ENCODE measurements around the gene GADD45GIP1.
A peak's percentile ranks its signal among the peaks of the same experiment; 100 is the strongest.

The GADD45GIP1 gene

GRCh38 chr19:12956446-12957388, at the start of gene GADD45GIP1:
GADD45GIP1 (minus strand) TSS chr19:12957223; CDS start chr19:12957212, 11 bp downstream.
- peak; percentile 80 for DNase-seq

GRCh38 chr19:13005861-13006370, 48.9 kb upstream of the GADD45GIP1 start:
- no peak for DNase-seq

- no peak for DNase-seq
Measured at GRCh38 chr19:13005253-13005652, 48.2 kb upstream of the GADD45GIP1 start.

GRCh38 chr19:13004273-13004672, 47.2 kb upstream of the GADD45GIP1 start:
- DNase-seq = no peak

GRCh38 chr19:13003081-13003480, 46.1 kb upstream of the GADD45GIP1 start:
- no peak for DNase-seq

- DNase-seq = no peak
Measured at GRCh38 chr19:13002166-13002898, 45.3 kb upstream of the GADD45GIP1 start.

GRCh38 chr19:13001502-13002165, 44.6 kb upstream of the GADD45GIP1 start:
- no peak for DNase-seq

GRCh38 chr19:13001166-13001501, 44.1 kb upstream of the GADD45GIP1 start:
- DNase-seq = no peak

- DNase-seq = no peak
Measured at GRCh38 chr19:12997967-12998940, 41.2 kb upstream of the GADD45GIP1 start.

- DNase-seq = no peak
Measured at GRCh38 chr19:12997179-12997966, 40.4 kb upstream of the GADD45GIP1 start.

- DNase-seq = peak; percentile 41
Measured at GRCh38 chr19:12996406-12997094, 39.5 kb upstream of the GADD45GIP1 start.

- peak; percentile 18 for DNase-seq
Measured at GRCh38 chr19:12995596-12996405, 38.8 kb upstream of the GADD45GIP1 start.

GRCh38 chr19:12994701-12995595, 37.9 kb upstream of the GADD45GIP1 start, which contains the start of gene NFIX:
NFIX (plus strand) TSS chr19:12995475; CDS start chr19:12995838, 363 bp downstream.
- DNase-seq = peak; percentile 60

GRCh38 chr19:12993562-12993961, 36.5 kb upstream of the GADD45GIP1 start:
- no peak for DNase-seq

- DNase-seq = no peak
Measured at GRCh38 chr19:12992729-12993128, 35.7 kb upstream of the GADD45GIP1 start.

- no peak for DNase-seq
Measured at GRCh38 chr19:12991296-12991695, 34.3 kb upstream of the GADD45GIP1 start.

GRCh38 chr19:12990853-12991252, 33.8 kb upstream of the GADD45GIP1 start:
- DNase-seq = no peak

GRCh38 chr19:12990431-12990830, 33.4 kb upstream of the GADD45GIP1 start:
- no peak for DNase-seq
